Caco-2 (cell line): Measurements from ENCODE around the gene USP46. TPM values are rescaled to one million over a fixed set of nuclear protein-coding genes. Genes with fewer than 3 reads are reported as not detected.

Source experiments
- BruUV-seq: library from RNA; stranded (reverse); fragments of 400-500 nt; replicated peaks from 2 replicates; lab custom pipeline; 2021; lab: Mats Ljungman, UMichigan
- CTCF ChIA-PET: fragments of 300-600 bp; sonication (Branson Sonifier 250); formaldehyde crosslinking; loops from one replicate; lab custom pipeline; 2022; ENCODE audit warnings: antibody characterized with exemption; lab: Charles Lee
- POLR2A ChIA-PET: fragments of 300-600 bp; sonication (Branson Sonifier 250); formaldehyde crosslinking; loops from one replicate; lab custom pipeline; 2022; ENCODE audit warnings: antibody characterized with exemption; lab: Charles Lee
- DNase-seq, 2 experiments: peaks; one replicate each; pipeline versions ENCODE4 v3.0.0 to v3.0.0-alpha.2; 2020 to 2022
- H3K27me3 ChIP-seq: replicated peaks from 2 replicates; pipeline ENCODE4 v1.6.0; 2011; ENCODE audit warnings: low read length; ENCODE audit not compliant: control insufficient read depth, insufficient read depth
- H3K36me3 ChIP-seq: 2 replicates; pipeline ENCODE4 v1.5.1; 2011; ENCODE audit warnings: low read length; ENCODE audit not compliant: control insufficient read depth, insufficient read depth
- H3K4me1 ChIP-seq: fragments of 250-450 bp; sonication (Bioruptor Pico); 2 replicates; pipeline ENCODE4 v1.5.1; 2020; ENCODE audit warnings: mild to moderate bottlenecking
- H3K4me3 ChIP-seq: 2 replicates; pipeline ENCODE4 v1.5.1; 2011; ENCODE audit warnings: low read depth, mild to moderate bottlenecking, control low read depth, low read length
- H3K9me3 ChIP-seq: fragments of 250-450 bp; sonication (Bioruptor Pico); 2 replicates; pipeline ENCODE4 v1.5.1; 2020; ENCODE audit warnings: mild to moderate bottlenecking, moderate library complexity
- H3K27ac Mint-ChIP-seq: one replicate; pipeline ENCODE4 v1.8.0; 2022; ENCODE audit warnings: mixed read lengths; ENCODE audit not compliant: unreplicated experiment
- H3K27me3 Mint-ChIP-seq: one replicate; pipeline ENCODE4 v1.8.0; 2022; ENCODE audit warnings: mixed read lengths; ENCODE audit not compliant: insufficient read depth, unreplicated experiment
- H3K36me3 Mint-ChIP-seq: one replicate; pipeline ENCODE4 v1.8.0; 2022; ENCODE audit warnings: mild to moderate bottlenecking, mixed read lengths; ENCODE audit not compliant: insufficient read depth, unreplicated experiment
- H3K4me1 Mint-ChIP-seq: one replicate; pipeline ENCODE4 v1.8.0; 2022; ENCODE audit warnings: low read depth, mixed read lengths; ENCODE audit not compliant: unreplicated experiment
- H3K4me3 Mint-ChIP-seq: one replicate; pipeline ENCODE4 v1.8.0; 2022; ENCODE audit warnings: mild to moderate bottlenecking, moderate library complexity, mixed read lengths; ENCODE audit not compliant: unreplicated experiment
- H3K9me3 Mint-ChIP-seq: one replicate; pipeline ENCODE4 v1.8.0; 2022; ENCODE audit warnings: mixed read lengths; ENCODE audit not compliant: unreplicated experiment
- CTCF ChIP-seq, 2 experiments: fragments of 200-600 bp in 1 of 2; IDR thresholded peaks; 1 replicate in 1 of 2; 2 replicates in 1 of 2; pipeline versions ENCODE4 v1.5.1 to v1.8.0; 2011 to 2022; ENCODE audit warnings: antibody characterized with exemption in 1 of 2, control low read depth in 1 of 2, inconsistent platforms in 1 of 2, low read depth in 1 of 2, low read length in 1 of 2, mild to moderate bottlenecking in 1 of 2, moderate library complexity in 1 of 2; ENCODE audit not compliant: insufficient read depth in 1 of 2, severe bottlenecking in 1 of 2, unreplicated experiment in 1 of 2
- intact Hi-C: fragments of 100-400 bp; cut with micrococcal nuclease; formaldehyde crosslinking; loops from one replicate; pipeline ENCODE4 v1.10.0; 2022; ENCODE audit not compliant: unreplicated experiment
- total RNA-seq: library from RNA; stranded (reverse); gene quantifications from 2 replicates; pipeline ENCODE4 v1.2.3, GENCODE V29; 2022

The USP46 gene
- total RNA-seq, 1 experiment from 2014 or later, result 32.2 TPM

GRCh38 chr4:52684896-52685295 is 25.8 kb upstream of the USP46 start:
- no peaks in the 10 kb centered on the region for H3K36me3 ChIP-seq
- H3K27ac Mint-ChIP-seq, result no peak overlapping the region
- no peaks in the 10 kb centered on the region for H3K27me3 ChIP-seq
- no peaks in the 10 kb centered on the region for H3K9me3 ChIP-seq
- intact Hi-C loops, result no loop called here
- DNase-seq, result no peak
- H3K4me1 ChIP-seq, result no peaks in the 10 kb centered on the region
- no peak for TF ChIP-seq CTCF (IDR thresholded peaks at IDR 0.05; ENCODE audit: insufficient read depth in 1 of 2, low read depth in 1 of 2, low read length in 1 of 2, severe bottlenecking in 1 of 2, unreplicated experiment in 1 of 2)
- ChIA-PET POLR2A (no interaction called here), CTCF (no interaction called here)
- no peaks in the 10 kb centered on the region for H3K9me3 Mint-ChIP-seq
- no peak overlapping the region for H3K4me3 ChIP-seq
- no peaks in the 10 kb centered on the region for H3K27me3 Mint-ChIP-seq
- BruUV-seq, result no TSS peak
- no peak overlapping the region for H3K4me3 Mint-ChIP-seq
- H3K4me1 Mint-ChIP-seq, result no peaks in the 10 kb centered on the region
- no peaks in the 10 kb centered on the region for H3K36me3 Mint-ChIP-seq

GRCh38 chr4:52680381-52680780 is 21.3 kb upstream of the USP46 start:
- Histone ChIP-seq H3K27me3 (no peaks in the 10 kb centered on the region), H3K4me1 (no peaks in the 10 kb centered on the region), H3K4me3 (no peak overlapping the region), H3K9me3 (no peaks in the 10 kb centered on the region), H3K36me3 (no peaks in the 10 kb centered on the region)
- Mint-ChIP-seq H3K27me3 (no peaks in the 10 kb centered on the region), H3K4me3 (no peak overlapping the region), H3K9me3 (no peaks in the 10 kb centered on the region), H3K27ac (no peak overlapping the region), H3K36me3 (no peaks in the 10 kb centered on the region), H3K4me1 (no peaks in the 10 kb centered on the region)
- ChIA-PET POLR2A (no interaction called here), CTCF (no interaction called here)
- intact Hi-C loops, result no loop called here
- TF ChIP-seq CTCF (IDR thresholded peaks at IDR 0.05; ENCODE audit: insufficient read depth in 1 of 2, low read depth in 1 of 2, low read length in 1 of 2, severe bottlenecking in 1 of 2, unreplicated experiment in 1 of 2), result no peak
- DNase-seq, result no peak
- no TSS peak for BruUV-seq

- CTCF ChIA-PET, result no interaction called here
- no peaks in the 10 kb centered on the region for H3K4me1 ChIP-seq
Observed at GRCh38 chr4:52676536-52676935, 17.4 kb upstream of the USP46 start.

More at GRCh38 chr4:52676536-52676935, 17.4 kb upstream of the USP46 start:
- Mint-ChIP-seq H3K9me3 (no peaks in the 10 kb centered on the region), H3K4me1 (no peaks in the 10 kb centered on the region), H3K27ac (no peak overlapping the region), H3K4me3 (no peak overlapping the region), H3K27me3 (no peaks in the 10 kb centered on the region), H3K36me3 (no peaks in the 10 kb centered on the region)
- DNase-seq, result no peak
- Histone ChIP-seq H3K4me3 (no peak overlapping the region), H3K27me3 (no peaks in the 10 kb centered on the region), H3K9me3 (no peaks in the 10 kb centered on the region), H3K36me3 (no peaks in the 10 kb centered on the region)
- POLR2A ChIA-PET, result no interaction called here
- no peak for TF ChIP-seq CTCF (IDR thresholded peaks at IDR 0.05; ENCODE audit: insufficient read depth in 1 of 2, low read depth in 1 of 2, low read length in 1 of 2, severe bottlenecking in 1 of 2, unreplicated experiment in 1 of 2)
- BruUV-seq, result no TSS peak
- intact Hi-C loops, result no loop called here
